Measurements from ENCODE around the gene GRM5.
"Not testable (repeated sequence)": the region's sequence is repeated elsewhere in the genome, so short reads cannot be mapped to it uniquely, and the experiment has no call there.

GRM5 gene

DNA sequence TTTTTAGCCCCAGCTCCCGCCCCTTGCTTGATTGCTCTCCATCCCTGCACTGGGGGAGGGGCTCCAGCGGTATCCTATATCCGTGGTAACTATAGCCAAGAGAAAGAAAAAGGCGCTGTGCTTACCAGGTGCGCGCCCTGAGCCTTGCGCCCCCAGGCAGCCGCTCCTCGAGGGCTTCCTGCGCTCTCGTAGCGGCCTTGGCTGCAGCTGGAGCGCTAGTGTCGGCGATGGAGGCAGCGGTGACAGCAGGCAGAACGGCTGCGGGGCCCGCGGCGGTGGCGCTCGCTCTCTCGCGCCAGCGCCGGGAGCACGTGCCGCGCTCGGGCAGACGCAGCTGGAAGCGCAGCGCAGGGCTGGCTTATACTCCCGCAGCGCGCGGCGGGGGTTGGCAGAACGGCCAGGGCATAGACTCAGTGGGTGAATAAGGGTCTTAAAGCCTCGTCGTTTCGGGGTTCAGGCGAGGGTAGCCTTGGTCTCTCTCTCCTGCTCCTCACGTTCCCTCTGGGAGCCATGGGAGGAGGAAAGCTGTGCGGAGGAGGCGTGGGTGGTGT is at the start of gene GRM5:
Gene GRM5 (minus strand): TSS at position 332 of the 551 bp plus-strand sequence. CDS start 18,110 bp downstream, outside the sequence.
- not testable (repeated sequence) for FAIRE-seq

DNA sequence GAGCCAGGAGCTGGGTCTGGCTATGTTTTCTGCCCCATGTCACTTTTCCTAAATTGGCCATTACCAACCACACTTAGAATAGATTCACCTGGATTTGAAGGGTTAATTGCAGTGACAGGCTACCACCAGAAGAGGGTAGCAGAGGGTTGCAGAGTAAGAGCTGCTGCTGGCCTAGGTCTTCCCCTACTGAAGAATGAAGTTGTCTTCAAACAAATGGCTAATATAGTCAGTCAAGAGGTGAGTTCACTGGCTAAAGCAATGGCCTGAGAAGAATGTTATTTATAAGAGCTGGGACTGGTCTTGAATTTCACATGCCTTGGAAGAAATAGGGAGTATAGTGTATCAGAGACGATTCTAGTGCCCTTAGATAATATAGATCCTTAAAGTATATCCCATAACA is 32.2 kb upstream of the GRM5 start:
- not testable (repeated sequence) for DNase-seq (ENCODE audit: insufficient read length, low spot score)
- peak; percentile 90 for FAIRE-seq

More for the DNA sequence above, at the start of gene GRM5:
- DNase-seq (ENCODE audit: insufficient read length, low spot score) = not testable (repeated sequence)

DNA sequence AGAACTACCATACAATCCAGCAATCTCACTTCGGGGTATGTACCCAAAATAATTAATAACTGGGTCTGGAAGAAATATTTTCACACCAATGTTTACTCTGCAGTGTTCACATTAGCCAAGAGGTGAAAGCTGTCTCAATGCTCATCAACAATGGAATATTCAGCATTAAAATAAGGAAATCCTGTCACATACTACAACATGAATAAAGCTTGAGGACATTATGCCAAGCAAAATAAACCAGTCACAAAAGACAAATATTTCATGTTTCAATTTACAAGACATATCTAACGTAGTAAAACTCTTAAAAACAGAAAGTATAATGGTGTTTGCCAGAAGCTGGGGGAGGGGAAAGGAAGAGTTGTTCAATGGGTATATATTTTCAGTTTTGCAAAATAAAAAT is 28.0 kb upstream of the GRM5 start:
- not testable (repeated sequence) for FAIRE-seq; DNase-seq (ENCODE audit: insufficient read length, low spot score)

DNA sequence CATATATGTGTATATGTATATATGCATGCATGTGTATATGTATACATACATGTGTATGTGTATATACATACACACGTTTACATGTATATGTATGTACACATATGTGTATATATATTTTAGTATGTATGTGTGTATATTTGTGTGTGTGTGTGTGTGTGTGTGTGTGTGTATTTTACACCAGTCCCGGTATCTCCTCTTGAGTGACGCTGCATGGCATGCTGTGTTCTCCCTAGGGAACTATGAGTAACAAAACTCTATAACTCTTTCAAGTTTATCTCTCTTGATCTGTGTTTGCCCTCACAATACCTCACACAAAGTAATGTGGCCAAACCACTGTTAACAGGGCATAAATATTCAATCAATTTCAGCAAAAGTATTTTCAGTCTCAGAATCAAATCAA is 19.2 kb upstream of the GRM5 start:
- not testable (repeated sequence) for DNase-seq (ENCODE audit: insufficient read length, low spot score); FAIRE-seq

DNA sequence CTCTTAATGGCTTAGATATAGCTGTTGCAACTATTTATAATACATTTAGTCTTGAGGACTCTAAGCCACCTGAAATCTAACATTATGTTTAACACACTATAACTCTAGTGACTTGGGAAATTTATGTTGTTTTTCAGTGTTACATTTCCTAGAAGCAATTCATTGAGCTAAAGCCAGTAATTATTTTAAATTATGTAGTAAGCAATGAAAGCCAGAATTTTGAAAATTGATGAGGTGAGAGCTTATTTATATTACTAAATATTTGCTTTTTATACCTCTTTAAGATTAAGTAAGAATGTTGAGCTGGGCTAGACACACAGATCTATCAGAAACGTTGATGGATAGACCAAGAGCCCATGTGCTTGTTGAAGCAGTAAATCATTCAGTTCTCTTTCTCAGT is 5.1 kb upstream of the GRM5 start:
- not testable (repeated sequence) for DNase-seq (ENCODE audit: insufficient read length, low spot score); FAIRE-seq

DNA sequence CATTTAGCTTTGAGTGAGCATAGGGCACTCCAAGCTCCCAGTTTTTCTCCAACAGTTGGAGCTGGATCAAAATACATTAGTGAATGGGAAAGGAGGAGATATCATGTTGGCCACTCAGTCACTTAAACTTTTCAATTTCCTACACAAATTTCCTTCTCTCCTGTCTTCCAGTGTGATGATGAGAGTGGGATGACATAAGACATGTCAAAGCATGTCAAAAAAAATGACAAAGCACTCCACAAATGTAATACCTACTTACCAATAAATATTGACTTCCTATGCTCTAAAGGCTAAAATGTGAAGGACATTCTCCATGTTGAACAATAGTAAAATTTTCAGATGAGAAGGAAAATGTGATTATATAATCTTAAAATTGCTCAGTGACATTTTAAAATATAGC is 1.5 kb upstream of the GRM5 start:
- DNase-seq (ENCODE audit: insufficient read length, low spot score) (no peak), FAIRE-seq (no peak)

DNA sequence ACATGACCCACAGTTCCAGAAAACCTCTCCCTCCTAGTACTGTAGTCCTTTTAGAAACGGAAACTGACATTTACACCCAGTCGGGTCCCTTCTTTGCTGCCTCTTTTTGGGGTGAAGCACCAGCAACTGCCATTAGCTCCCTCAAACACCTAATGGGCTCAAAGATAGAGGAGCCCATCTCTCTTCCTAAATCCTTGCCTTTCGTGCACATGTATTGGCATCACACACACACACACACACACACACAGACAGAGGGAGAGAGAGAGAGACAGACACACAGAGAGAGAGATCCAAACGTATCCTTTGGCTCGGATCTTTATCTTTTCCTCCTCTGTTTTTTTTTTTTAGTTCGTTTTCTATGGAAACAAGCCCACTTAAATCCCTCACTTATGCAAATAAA is 716 bp downstream of the GRM5 start:
- FAIRE-seq (no peak), DNase-seq (ENCODE audit: insufficient read length, low spot score) (no peak)

DNA sequence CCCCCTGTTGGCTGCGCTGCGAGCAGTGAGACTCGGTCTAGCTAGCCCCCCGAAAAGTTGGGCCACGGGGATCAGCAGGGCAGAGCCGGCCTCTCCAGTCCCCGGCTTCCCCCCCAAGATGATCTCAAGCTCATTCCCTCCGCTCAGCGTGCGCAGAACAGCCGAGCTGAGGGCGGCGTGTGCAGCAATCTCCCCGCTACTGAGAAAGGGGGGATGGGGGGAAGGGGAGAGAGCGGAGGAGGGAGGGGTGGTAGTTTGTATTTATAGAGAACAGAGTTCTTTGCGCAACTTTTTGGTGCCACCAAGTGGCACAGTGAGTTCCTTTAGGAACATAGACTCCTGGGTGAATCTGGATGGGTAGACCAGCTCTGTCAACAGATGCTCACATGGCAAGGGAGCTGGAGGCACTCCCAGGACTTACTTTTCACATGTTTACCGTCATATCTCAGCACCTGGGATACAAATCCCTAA is 2.3 kb downstream of the GRM5 start:
- FAIRE-seq; DNase-seq (ENCODE audit: insufficient read length, low spot score): not testable (repeated sequence)

DNA sequence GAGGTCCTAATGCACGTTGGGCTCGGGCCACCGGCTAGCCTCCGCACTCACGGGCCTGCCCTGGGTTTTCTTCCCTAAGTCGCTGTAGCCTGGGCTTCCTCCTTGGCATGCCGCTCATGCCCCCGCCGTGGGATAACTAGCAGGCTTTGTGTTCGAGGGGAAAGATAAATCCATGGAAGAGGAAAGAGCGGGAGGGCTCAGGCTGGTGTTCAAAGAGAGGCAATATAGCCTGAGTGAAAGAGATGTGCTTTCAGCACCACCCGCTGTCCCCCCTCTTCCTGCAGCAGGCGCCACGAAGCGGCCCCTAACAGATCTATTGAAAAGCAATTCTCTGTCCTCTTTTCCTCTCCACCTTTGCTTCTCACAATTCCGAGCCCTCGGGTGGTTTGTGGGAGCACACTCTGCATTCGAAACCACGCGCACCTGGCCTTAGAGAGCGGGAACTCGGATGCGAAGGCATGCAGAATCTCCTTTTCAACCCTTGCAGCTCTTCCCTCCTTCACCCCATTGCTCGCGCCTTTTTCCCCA is 2.9 kb downstream of the GRM5 start:
- DNase-seq (ENCODE audit: insufficient read length, low spot score); FAIRE-seq: not testable (repeated sequence)

DNA sequence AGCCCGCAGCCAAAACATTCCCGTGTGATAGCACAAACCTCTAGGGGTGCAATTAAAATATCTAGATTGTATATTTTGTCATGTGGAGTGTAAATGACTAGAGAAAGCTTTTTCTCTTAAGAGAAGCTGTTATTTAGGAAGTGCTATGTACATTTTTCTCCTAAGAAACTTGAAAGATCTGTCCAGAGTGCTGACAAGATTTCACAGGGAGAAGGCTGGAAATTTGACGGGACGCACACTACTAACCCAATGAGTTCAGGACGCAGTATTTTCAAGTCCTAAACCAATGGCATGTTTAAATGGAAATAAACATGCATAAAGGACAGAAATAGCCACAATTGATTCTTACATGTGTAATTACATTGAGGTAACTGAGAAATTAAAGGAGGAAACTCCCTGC is 3.9 kb downstream of the GRM5 start:
- FAIRE-seq; DNase-seq (ENCODE audit: insufficient read length, low spot score): not testable (repeated sequence)

DNA sequence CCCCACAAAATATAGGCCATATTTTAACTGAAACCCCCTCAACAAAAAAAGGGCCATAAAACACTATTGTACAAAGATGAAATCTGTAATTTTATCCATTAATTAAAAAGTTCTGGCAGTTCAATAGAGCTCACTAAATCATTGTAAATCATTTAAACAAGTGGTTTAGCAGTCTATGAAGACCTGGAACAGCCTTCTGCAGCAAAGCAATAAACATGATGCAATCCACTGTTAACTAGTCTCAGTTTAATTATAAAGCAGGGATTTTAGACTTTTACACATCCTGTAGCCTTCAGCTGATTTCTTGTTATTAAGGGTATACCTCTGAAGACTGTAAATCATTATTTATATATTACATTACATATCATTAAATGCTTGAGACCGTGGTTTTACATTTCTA is 8.4 kb downstream of the GRM5 start:
- not testable (repeated sequence) for DNase-seq (ENCODE audit: insufficient read length, low spot score); FAIRE-seq

DNA sequence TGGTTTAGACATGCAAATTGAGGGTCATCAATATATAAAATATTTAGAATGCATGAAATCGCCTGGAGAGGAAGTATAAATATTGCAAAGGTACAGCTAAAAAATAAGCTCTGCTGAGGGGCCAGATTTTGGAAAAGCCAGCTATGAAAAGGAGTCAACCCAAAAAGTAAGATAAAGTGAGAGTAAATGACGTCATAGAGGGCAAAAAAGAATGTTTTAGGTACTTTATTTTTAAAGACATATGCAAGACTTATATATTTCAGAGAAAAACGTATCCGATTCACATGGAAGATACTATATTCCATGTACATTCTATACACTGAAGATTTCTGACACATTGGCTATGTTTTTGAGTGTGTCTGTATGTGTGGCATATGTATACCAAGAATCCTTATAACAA is 13.6 kb downstream of the GRM5 start:
- FAIRE-seq (no peak), DNase-seq (ENCODE audit: insufficient read length, low spot score) (no peak)

DNA sequence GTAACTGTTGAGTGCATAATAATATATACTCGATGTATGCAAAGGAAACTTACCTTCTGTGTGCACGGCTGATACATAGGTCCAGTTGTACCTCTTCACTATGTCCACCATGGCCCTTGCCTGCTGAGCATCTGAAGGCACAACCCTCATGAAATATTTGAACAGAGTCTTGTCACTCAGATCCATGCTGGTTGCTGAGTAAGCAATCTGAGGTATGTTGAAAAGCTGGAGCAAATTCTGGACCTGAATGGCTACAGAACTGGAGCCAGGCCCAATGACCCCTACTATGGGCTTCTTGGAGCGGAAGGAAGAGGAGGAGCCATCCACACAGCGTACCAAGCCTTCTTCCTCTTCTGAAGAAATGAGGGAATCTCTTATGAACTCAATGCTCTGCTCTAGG is 18.6 kb downstream of the GRM5 start:
- DNase-seq (ENCODE audit: insufficient read length, low spot score) = not testable (repeated sequence)

DNA sequence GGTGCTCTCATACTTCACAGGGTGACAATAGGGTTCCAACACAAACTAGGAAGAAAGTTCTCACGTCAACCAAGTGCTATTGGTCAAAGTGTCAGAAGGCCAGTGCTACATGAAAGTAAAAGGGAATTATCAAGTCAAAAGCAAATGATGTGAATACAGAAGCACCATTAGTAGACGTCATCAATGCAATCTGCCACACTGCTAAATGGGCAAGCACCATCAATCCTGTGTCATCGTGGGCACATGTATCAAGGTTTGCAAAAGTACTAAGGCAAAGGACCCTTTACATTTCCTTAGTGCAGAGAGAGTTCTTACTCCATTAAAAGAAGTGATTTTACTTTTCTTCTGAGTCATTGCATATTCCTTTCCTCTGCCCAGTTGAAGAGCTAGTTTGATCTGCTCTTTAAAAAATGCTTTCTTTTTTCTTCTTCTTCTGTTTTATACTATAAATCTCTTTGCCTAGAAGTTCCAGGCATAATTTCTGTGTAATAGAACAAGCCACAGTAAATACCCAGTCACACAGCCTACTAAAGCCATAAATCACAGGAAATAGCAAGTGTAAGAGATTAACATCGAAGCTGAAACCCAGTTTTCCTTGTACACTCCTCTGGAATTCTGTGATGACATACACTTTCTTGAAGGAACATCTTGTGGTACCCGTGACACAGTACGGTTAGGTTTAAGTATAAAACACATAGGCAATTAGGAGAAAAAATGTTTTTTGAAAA is 21.8 kb downstream of the GRM5 start:
- FAIRE-seq; DNase-seq (ENCODE audit: insufficient read length, low spot score): not testable (repeated sequence)

More for the DNA sequence above, 18.6 kb downstream of the GRM5 start:
- not testable (repeated sequence) for FAIRE-seq

DNA sequence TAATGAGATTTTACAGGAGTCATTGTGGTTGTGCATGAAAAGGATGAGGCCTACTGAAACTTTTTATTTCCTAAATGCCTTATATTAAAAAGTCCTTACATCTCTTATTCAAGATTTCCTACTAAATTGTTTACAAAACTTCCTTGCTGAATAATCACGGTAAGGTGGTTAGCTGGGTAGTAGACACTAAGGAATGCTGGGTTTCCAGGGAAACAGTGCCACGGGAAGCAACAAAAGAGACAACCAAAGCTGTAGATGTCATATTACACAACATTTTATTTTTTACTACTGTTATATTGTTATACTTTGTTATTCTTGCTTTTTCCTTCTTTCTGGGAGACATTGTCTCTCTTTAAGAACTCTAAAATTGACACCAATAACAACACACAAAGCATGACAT is 36.1 kb downstream of the GRM5 start:
- FAIRE-seq = peak; percentile 47
- DNase-seq (ENCODE audit: insufficient read length, low spot score) = not testable (repeated sequence)

DNA sequence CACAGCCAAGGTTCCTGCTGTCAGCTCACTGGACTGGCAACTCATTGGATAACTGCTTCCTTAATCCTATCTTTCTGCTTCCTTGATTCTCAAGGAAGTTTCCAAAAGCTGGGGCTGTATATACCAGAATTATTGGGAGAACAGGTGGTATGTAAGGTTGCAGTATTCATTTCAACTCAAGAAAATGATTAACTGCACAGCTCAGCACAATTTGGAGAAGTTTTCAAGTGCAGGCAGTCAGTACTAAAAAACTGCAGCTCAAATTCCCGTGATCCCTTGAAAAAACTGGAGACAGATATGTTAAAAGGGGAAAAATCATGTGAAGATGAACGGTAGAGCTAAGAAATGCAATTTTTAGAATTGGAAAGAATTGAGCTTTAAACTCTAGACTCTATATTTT is 44.4 kb downstream of the GRM5 start:
- DNase-seq (ENCODE audit: insufficient read length, low spot score) (no peak), FAIRE-seq (no peak)

DNA sequence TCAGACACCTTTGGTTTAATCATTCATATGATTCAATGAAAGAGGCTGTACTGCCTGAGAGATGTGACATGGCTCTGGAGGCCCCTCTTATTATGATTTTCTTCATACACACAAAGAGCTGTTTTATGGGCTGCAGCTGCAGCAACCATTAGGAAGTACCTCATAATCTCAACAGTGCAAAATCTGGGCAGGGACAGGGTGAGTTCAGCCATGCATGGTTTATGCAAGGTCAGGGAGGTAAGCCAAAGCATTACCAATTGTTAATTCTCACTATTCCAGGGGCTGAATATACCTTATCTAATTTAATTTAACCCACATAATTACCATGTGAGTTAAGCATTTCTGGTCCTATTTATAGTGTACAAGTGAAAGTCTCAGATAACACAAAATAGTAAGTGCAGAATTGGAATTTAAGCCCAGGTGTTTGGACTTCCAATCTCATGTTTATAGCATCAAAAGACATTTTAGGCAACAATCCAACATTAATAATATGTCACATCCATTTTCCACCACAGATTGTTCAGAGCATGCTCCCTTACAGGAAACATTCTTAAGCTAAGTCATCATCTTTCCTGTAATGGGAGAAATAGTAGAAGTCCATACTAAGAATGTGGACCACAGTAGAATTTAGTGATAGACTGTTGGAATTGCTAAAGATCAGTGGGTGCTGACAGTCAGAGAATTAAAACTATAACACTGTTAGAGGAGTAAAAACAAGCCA is 45.8 kb downstream of the GRM5 start:
- FAIRE-seq; DNase-seq (ENCODE audit: insufficient read length, low spot score): not testable (repeated sequence)

DNA sequence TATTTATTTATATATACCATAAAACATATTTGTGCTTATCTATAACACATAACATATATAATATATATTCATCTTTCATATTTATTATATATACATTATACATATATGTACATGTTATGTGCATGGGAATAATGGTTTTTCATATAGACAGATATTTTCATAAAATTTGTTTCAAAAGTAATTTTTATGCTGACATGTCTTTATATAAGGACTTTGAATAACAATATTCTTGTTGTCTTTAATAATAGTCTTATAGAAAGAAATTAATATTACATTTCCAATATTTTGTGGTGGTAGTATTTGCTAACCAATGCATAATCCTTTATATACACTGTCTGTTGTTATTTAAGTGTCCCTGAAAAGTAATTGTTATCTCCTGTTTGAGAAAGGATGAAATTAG is 49.6 kb downstream of the GRM5 start:
- DNase-seq (ENCODE audit: insufficient read length, low spot score) (no peak), FAIRE-seq (no peak)

DNA sequence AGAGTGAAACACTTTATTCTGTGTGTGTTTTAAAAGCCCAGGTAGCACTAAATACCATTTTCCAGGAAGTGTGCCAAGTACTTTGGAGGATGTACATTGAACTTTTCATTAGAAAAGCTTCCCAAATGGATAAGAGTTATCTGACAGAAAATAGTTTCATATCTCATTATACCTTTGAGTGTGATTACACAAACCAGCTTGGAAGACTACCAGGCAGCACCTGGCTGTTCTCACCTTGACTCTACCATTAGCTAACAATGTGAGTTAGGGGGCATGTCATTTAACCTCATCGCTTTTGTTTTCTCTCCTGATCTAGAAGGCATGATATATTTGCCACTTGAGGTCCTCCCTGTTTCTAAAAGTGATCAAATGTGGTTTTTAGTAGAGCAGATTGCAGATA is 50.2 kb downstream of the GRM5 start:
- no peak for DNase-seq (ENCODE audit: insufficient read length, low spot score)
- no peak for FAIRE-seq

DNA sequence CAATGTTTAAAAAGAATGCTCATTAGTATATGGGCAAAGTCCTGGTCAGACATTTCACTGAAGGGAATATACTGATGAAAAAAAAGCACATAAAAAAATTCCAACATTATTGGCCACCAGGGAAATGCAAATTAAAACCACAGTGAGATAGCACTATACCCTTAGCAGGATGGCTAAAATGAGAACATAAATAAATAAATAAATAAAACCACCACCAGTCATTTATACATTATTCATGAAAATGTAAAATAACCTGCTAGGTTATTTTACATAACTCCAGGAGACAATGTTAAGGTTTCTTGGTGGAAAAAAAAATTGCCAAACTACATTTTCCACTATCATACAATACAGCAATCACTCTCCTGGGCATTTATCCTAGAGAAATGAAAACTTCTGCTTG is 64.9 kb downstream of the GRM5 start:
- DNase-seq (ENCODE audit: insufficient read length, low spot score); FAIRE-seq: not testable (repeated sequence)

DNA sequence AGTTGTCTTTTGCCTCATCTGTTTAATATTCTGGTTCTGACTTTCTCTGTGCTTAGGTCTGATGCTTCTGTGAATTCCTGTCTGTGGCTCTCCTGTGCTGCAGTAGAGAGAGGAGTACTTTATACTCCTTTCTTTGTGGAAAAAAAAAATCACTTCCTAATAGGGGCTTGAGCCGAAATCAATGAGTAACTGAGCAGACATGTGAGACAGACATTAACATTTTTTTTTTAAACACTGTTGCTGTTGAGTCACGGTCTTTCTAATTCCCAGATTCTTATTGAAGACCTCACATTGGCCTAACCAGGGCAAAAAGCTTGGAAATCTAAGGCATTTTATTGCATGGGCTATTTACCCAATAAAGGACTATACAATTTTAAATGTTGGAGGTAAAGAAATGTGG is 86.1 kb downstream of the GRM5 start:
- FAIRE-seq (no peak), DNase-seq (ENCODE audit: insufficient read length, low spot score) (no peak)

Measured in GM19239 (cell line).